ENCODE data around the gene METTL16.

- no peak for TF ChIP-seq CTCF (IDR thresholded peaks at IDR 0.05)
- no peak for TF ChIP-seq POLR2A (IDR thresholded peaks at IDR 0.05)
Observed at GRCh38 chr17:2435181-2435741, 76.4 kb downstream of the METTL16 start.

Measured in thyroid gland (tissue), 4 donors.